ENCODE results near the gene LIG3.

DNA sequence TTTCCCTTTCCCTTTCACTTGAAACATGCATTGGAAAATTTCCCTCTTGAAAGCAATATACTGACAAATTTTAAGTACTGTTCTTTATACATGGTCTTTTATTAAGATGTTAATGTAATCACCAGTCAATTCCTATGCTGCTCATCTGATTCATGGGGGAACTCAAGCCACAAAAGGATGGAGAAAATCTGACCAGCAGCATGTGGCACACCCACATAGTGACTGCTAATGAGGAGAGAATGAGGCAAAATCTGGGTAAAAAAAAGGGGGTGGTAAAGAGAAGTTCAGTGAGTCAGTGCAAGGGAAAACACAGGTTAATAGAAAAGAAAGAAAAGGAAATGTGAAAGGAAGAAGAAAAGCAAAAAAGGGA, 71.9 kb downstream of the LIG3 start:
- TF ChIP-seq, protein P1, sequence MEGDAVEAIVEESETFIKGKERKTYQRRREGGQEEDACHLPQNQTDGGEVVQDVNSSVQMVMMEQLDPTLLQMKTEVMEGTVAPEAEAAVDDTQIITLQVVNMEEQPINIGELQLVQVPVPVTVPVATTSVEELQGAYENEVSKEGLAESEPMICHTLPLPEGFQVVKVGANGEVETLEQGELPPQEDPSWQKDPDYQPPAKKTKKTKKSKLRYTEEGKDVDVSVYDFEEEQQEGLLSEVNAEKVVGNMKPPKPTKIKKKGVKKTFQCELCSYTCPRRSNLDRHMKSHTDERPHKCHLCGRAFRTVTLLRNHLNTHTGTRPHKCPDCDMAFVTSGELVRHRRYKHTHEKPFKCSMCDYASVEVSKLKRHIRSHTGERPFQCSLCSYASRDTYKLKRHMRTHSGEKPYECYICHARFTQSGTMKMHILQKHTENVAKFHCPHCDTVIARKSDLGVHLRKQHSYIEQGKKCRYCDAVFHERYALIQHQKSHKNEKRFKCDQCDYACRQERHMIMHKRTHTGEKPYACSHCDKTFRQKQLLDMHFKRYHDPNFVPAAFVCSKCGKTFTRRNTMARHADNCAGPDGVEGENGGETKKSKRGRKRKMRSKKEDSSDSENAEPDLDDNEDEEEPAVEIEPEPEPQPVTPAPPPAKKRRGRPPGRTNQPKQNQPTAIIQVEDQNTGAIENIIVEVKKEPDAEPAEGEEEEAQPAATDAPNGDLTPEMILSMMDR (IDR thresholded peaks at IDR 0.05) = no peak
- no peak for TF ChIP-seq POLR2AphosphoS5 (IDR thresholded peaks at IDR 0.05)
